Glutamatergic neuron (in vitro differentiated cells): ENCODE results near the gene GORASP1. TPM values are rescaled to one million over a fixed set of nuclear protein-coding genes. Genes with fewer than 3 reads are reported as not detected.

Source experiments
- DNase-seq: peaks from one replicate; pipeline ENCODE4 v3.0.0; 2022
- H3K27ac Mint-ChIP-seq: one replicate; pipeline ENCODE4 v1.8.0; 2020; ENCODE audit warnings: mild to moderate bottlenecking, mixed read lengths, inconsistent platforms; ENCODE audit not compliant: unreplicated experiment
- H3K27me3 Mint-ChIP-seq: one replicate; pipeline ENCODE4 v1.8.0; 2020; ENCODE audit warnings: mild to moderate bottlenecking, moderate library complexity, mixed read lengths, inconsistent platforms; ENCODE audit not compliant: unreplicated experiment
- H3K36me3 Mint-ChIP-seq: one replicate; pipeline ENCODE4 v1.8.0; 2020; ENCODE audit warnings: mild to moderate bottlenecking, mixed read lengths, inconsistent platforms; ENCODE audit not compliant: unreplicated experiment
- H3K4me1 Mint-ChIP-seq: one replicate; pipeline ENCODE4 v1.8.0; 2020; ENCODE audit warnings: mild to moderate bottlenecking, low read depth, mixed read lengths, inconsistent platforms; ENCODE audit not compliant: unreplicated experiment
- H3K4me3 Mint-ChIP-seq: one replicate; pipeline ENCODE4 v1.8.0; 2020; ENCODE audit warnings: mild to moderate bottlenecking, mixed read lengths, inconsistent platforms; ENCODE audit not compliant: unreplicated experiment
- H3K9me3 Mint-ChIP-seq: one replicate; pipeline ENCODE4 v1.8.0; 2020; ENCODE audit warnings: mild to moderate bottlenecking, moderate library complexity, mixed read lengths, inconsistent platforms; ENCODE audit not compliant: unreplicated experiment
- CTCF ChIP-seq: fragments of 200-600 bp; sonication (generic); IDR thresholded peaks from one replicate; pipeline ENCODE4 v1.5.0; 2021; ENCODE audit not compliant: partially characterized antibody, unreplicated experiment
- total RNA-seq: library from RNA; stranded (reverse); fragmentation: NEBNext Ultra II Directional; extraction: Animal tissue kit (Norgen Biotek cat#: 25700); gene quantifications from one replicate; pipeline ENCODE4 v1.2.1, GENCODE V29; 2021; ENCODE audit not compliant: unreplicated experiment

The GORASP1 gene
- total RNA-seq, 1 donor from 2014 or later = 44.6 TPM

DNA sequence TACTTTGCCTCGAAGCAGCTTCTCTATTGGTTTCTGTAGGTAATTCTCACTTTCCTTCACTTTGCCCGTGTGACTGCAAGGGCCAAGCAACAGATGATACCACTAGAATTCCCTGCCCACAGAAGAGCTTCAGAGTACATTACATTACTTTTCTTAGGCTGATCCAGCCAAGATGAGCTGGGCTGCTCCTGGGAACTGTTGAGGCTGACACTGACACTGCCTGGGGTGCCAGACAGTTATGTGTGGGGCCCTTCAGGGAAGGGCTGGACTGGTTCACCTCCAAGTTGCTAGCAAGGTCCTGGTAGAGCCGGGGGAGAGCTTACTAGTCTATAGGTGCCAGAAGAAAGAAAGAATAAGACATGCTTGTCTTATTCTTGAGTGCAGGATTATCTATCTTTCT, 19.0 kb downstream of the GORASP1 start:
- Mint-ChIP-seq H3K36me3 (peaks cover 5% of the 10 kb centered on the region), H3K27ac (no peak overlapping the region), H3K9me3 (no peaks in the 10 kb centered on the region), H3K27me3 (no peaks in the 10 kb centered on the region), H3K4me3 (no peak overlapping the region), H3K4me1 (no peaks in the 10 kb centered on the region)
- DNase-seq = no peak
- no peak for TF ChIP-seq CTCF

DNA sequence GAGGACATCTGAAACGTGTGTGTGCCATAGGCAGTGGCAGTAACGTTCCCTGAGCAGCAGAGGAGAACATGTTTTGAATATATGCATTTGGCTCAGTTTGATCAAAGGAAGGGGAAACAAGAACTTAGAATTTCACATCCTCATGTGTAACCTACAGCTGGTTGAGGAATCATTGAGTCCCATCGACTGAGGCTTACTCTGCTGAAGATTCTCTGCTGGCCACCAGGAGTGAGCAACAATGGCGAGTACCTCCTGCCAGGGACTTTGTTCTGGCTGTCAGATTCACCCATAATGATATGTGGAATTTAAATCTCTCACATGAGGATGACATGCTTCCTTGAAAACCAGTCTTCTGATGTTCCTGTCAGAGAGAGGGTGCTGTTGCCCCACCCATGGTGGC, 21.3 kb downstream of the GORASP1 start:
- no peaks in the 10 kb centered on the region for H3K4me1 Mint-ChIP-seq
- no peaks in the 10 kb centered on the region for H3K36me3 Mint-ChIP-seq
- no peak for DNase-seq
- H3K27ac Mint-ChIP-seq = no peak overlapping the region
- no peak overlapping the region for H3K4me3 Mint-ChIP-seq
- H3K9me3 Mint-ChIP-seq = no peaks in the 10 kb centered on the region
- TF ChIP-seq CTCF = no peak
- no peaks in the 10 kb centered on the region for H3K27me3 Mint-ChIP-seq

GRCh38 chr3:39082666-39083313, 24.6 kb downstream of the GORASP1 start:
- H3K27ac Mint-ChIP-seq = no peak overlapping the region

DNA sequence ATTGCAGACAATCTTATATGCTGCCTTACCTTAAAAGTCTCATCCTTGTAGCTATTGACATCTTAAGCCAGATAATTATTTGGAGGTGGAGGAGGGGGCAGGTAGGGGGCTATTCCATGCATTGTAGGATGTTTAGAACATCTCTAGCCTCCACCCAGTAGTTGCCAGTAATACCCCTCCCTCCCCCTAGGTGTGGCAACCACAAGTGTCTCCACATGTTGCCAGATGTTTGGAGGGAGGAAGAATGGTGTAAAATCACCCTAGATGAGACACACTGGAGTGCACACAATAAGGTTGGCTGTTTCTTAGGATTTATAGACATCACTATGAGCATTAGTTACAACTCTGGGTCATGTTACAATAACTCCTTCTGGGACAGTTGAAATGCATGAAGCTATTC, 27.4 kb downstream of the GORASP1 start:
- no peaks in the 10 kb centered on the region for H3K4me1 Mint-ChIP-seq
- H3K27me3 Mint-ChIP-seq = no peaks in the 10 kb centered on the region
- no peak for DNase-seq
- H3K4me3 Mint-ChIP-seq = no peak overlapping the region
- no peaks in the 10 kb centered on the region for H3K9me3 Mint-ChIP-seq
- no peak overlapping the region for H3K27ac Mint-ChIP-seq
- peaks cover 5% of the 10 kb centered on the region for H3K36me3 Mint-ChIP-seq
- TF ChIP-seq CTCF = no peak

More at GRCh38 chr3:39082666-39083313, 24.6 kb downstream of the GORASP1 start:
- Mint-ChIP-seq H3K36me3 (no peaks in the 10 kb centered on the region), H3K9me3 (no peaks in the 10 kb centered on the region), H3K4me3 (no peak overlapping the region), H3K27me3 (no peaks in the 10 kb centered on the region), H3K4me1 (no peaks in the 10 kb centered on the region)
- no peak for DNase-seq
- no peak for TF ChIP-seq CTCF

GRCh38 chr3:39079530-39079929, 27.9 kb downstream of the GORASP1 start:
- Mint-ChIP-seq H3K4me1 (no peaks in the 10 kb centered on the region), H3K27me3 (no peaks in the 10 kb centered on the region), H3K9me3 (no peaks in the 10 kb centered on the region), H3K27ac (no peak overlapping the region), H3K4me3 (no peak overlapping the region), H3K36me3 (peaks cover 8% of the 10 kb centered on the region)
- no peak for TF ChIP-seq CTCF
- DNase-seq = no peak
